MCF 10A (cell line): Measurements from ENCODE around the gene ITGA3. TPM values are rescaled to one million over a fixed set of nuclear protein-coding genes. Genes with fewer than 3 reads are reported as not detected.

Experiments
- BruUV-seq: library from RNA; stranded (reverse); fragments of 400-500 nt; replicated peaks from 2 replicates; lab custom pipeline; 2021; lab: Mats Ljungman, UMichigan
- CTCF ChIA-PET: fragments of 300-600 bp; sonication (Branson Sonifier 250); formaldehyde crosslinking; extraction: SDS; loops from one replicate; lab custom pipeline; 2021; ENCODE audit warnings: antibody characterized with exemption, inconsistent platforms; lab: Yijun Ruan, JAX
- POLR2A ChIA-PET: fragments of 300-600, 350-650 bp; sonication (Branson Sonifier 250); formaldehyde crosslinking; extraction: SDS; loops from one replicate; lab custom pipeline; 2020; ENCODE audit warnings: antibody characterized with exemption, inconsistent platforms; lab: Yijun Ruan, JAX
- DNase-seq: peaks from one replicate; pipeline ENCODE4 v3.0.0-alpha.2; 2018; ENCODE audit not compliant: unreplicated experiment
- H3K27ac Mint-ChIP-seq: one replicate; pipeline ENCODE4 v1.8.0; 2022; ENCODE audit warnings: mild to moderate bottlenecking, low read depth, mixed read lengths; ENCODE audit not compliant: unreplicated experiment
- H3K27me3 Mint-ChIP-seq: one replicate; pipeline ENCODE4 v1.8.0; 2022; ENCODE audit warnings: mixed read lengths; ENCODE audit not compliant: insufficient read depth, unreplicated experiment
- H3K36me3 Mint-ChIP-seq: one replicate; pipeline ENCODE4 v1.8.0; 2022; ENCODE audit warnings: mild to moderate bottlenecking, moderate library complexity, mixed read lengths; ENCODE audit not compliant: insufficient read depth, unreplicated experiment
- H3K4me1 Mint-ChIP-seq: one replicate; pipeline ENCODE4 v1.8.0; 2022; ENCODE audit warnings: mixed read lengths; ENCODE audit not compliant: insufficient read depth, unreplicated experiment
- H3K4me3 Mint-ChIP-seq: one replicate; pipeline ENCODE4 v1.8.0; 2022; ENCODE audit warnings: mild to moderate bottlenecking, moderate library complexity, mixed read lengths; ENCODE audit not compliant: unreplicated experiment
- H3K9me3 Mint-ChIP-seq: one replicate; pipeline ENCODE4 v1.8.0; 2022; ENCODE audit warnings: mixed read lengths; ENCODE audit not compliant: unreplicated experiment
- CTCF ChIP-seq: fragments of 200-600 bp; IDR thresholded peaks from one replicate; pipeline ENCODE4 v1.8.0; 2022; ENCODE audit warnings: antibody characterized with exemption, mild to moderate bottlenecking; ENCODE audit not compliant: unreplicated experiment
- intact Hi-C: fragments of 100-400 bp; cut with micrococcal nuclease; formaldehyde crosslinking; loops from 2 replicates; pipeline ENCODE4 v1.14.1; 2022
- total RNA-seq: library from RNA; stranded (reverse); gene quantifications from 2 replicates; pipeline ENCODE4 v1.2.3, GENCODE V29; 2022

ITGA3 gene
- total RNA-seq, 1 experiment from 2014 or later, result 588 TPM

- Mint-ChIP-seq H3K36me3 (peaks cover 32% of the 10 kb centered on the region), H3K27ac (no peak overlapping the region), H3K27me3 (no peaks in the 10 kb centered on the region), H3K4me1 (peaks cover 24% of the 10 kb centered on the region), H3K9me3 (no peaks in the 10 kb centered on the region), H3K4me3 (no peak overlapping the region)
- CTCF ChIA-PET, result interaction anchor here (0.6 to 3.5 kb wide), 11 partner anchors 10 to 202 kb away, joined by 3 to 17 read pairs (median 4); no protein-coding TSS in a partner anchor
- no peak for DNase-seq
- POLR2A ChIA-PET, result interaction anchor here (1.1 to 2.0 kb wide), 3 partner anchors 11 to 276 kb away, joined by 3 to 8 read pairs (median 5); no protein-coding TSS in a partner anchor
- intact Hi-C loops, result no loop called here
- no peak for TF ChIP-seq CTCF
- no TSS peak for BruUV-seq
Measured at GRCh38 chr17:50097455-50097854, 41.5 kb downstream of the ITGA3 start.

DNA sequence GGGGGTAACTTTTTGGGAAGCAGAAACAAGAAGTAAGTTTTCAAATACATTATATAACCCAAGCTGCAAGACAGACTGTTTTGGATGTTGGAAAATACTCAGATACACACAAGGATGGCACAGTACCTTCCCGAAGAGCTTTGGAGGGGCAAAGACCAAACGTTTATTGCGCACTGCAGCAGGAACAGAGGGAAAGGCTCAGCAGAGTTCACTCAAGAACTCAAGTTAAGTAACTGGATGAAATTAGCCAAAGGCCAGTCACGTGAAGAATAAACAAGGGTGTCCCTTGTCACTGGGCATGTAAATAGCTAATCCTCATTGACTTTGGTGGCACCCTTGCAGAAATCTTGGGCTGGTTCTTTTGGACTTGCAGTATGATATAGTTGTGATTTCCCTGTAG is 42.0 kb downstream of the ITGA3 start:
- no TSS peak for BruUV-seq
- ChIA-PET CTCF (interaction anchor here (0.7 to 3.5 kb wide), 9 partner anchors 10 to 203 kb away, joined by 3 to 17 read pairs (median 3); no protein-coding TSS in a partner anchor), POLR2A (interaction anchor here (1.5 to 2.0 kb wide), 2 partner anchors 10 to 70 kb away, joined by 3 to 8 read pairs; no protein-coding TSS in a partner anchor)
- no peak for DNase-seq
- intact Hi-C loops, result no loop called here
- Mint-ChIP-seq H3K9me3 (no peaks in the 10 kb centered on the region), H3K27me3 (no peaks in the 10 kb centered on the region), H3K4me3 (no peak overlapping the region), H3K27ac (no peak overlapping the region), H3K36me3 (peaks cover 29% of the 10 kb centered on the region), H3K4me1 (peaks cover 24% of the 10 kb centered on the region)
- no peak for TF ChIP-seq CTCF

DNA sequence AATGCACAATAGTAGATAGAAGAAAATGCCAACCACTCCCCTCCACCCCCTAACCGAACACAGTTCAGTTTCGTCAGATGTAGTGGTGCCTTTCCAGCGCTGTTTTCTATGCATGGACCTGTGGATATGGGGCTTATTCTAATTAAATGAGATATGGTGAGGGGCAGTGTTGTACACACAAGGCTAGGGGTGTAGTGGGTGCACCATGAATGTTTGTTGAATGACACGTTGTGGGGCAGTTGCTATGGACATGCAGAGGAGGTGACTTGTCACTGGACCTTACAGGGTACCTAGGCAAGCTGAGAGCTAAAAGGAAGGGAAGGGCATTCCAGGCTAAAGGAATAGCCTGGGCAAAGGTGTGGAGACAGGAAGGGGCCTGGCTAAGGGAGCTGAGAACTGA is 42.7 kb downstream of the ITGA3 start:
- no peak for TF ChIP-seq CTCF
- no TSS peak for BruUV-seq
- POLR2A ChIA-PET, result interaction anchor here (0.6 to 2.0 kb wide), 4 partner anchors 10 to 70 kb away, joined by 3 to 8 read pairs (median 3); no protein-coding TSS in a partner anchor
- peaks cover 29% of the 10 kb centered on the region for H3K36me3 Mint-ChIP-seq
- CTCF ChIA-PET, result interaction anchor here (1.3 to 3.5 kb wide), 2 partner anchors 11 to 63 kb away, joined by 3 to 17 read pairs; no protein-coding TSS in a partner anchor
- intact Hi-C loops, result no loop called here
- no peak overlapping the region for H3K4me3 Mint-ChIP-seq
- H3K9me3 Mint-ChIP-seq, result no peaks in the 10 kb centered on the region
- H3K27me3 Mint-ChIP-seq, result no peaks in the 10 kb centered on the region
- no peak for DNase-seq
- H3K27ac Mint-ChIP-seq, result no peak overlapping the region
- H3K4me1 Mint-ChIP-seq, result peaks cover 19% of the 10 kb centered on the region

- CTCF ChIA-PET, result interaction anchor here (1.3 to 3.5 kb wide), 2 partner anchors 11 to 63 kb away, joined by 3 to 17 read pairs; no protein-coding TSS in a partner anchor
Measured at GRCh38 chr17:50099003-50099402, 43.1 kb downstream of the ITGA3 start.

More at GRCh38 chr17:50099003-50099402, 43.1 kb downstream of the ITGA3 start:
- intact Hi-C loops, result no loop called here
- no peak overlapping the region for H3K27ac Mint-ChIP-seq
- no peaks in the 10 kb centered on the region for H3K27me3 Mint-ChIP-seq
- H3K4me1 Mint-ChIP-seq, result peaks cover 19% of the 10 kb centered on the region
- H3K36me3 Mint-ChIP-seq, result peaks cover 29% of the 10 kb centered on the region
- POLR2A ChIA-PET, result interaction anchor here (1.2 to 2.0 kb wide), 3 partner anchors 9 to 71 kb away, joined by 3 to 8 read pairs (median 3); no protein-coding TSS in a partner anchor
- no TSS peak for BruUV-seq
- H3K4me3 Mint-ChIP-seq, result no peak overlapping the region
- no peak for DNase-seq
- no peaks in the 10 kb centered on the region for H3K9me3 Mint-ChIP-seq
- TF ChIP-seq CTCF, result no peak
